GM10847 (cell line): ENCODE results near the gene ABHD1.

Experiments used
- POLR2A ChIP-seq: IDR thresholded peaks from 2 replicates; pipeline ENCODE4 v1.6.1; 2011; ENCODE audit not compliant: insufficient read length; ENCODE audit errors: extremely low read depth

Gene ABHD1

GRCh38 chr2:27084297-27085061, 39.1 kb upstream of the ABHD1 start:
- TF ChIP-seq POLR2A = no peak

- no peak for TF ChIP-seq POLR2A
Measured at GRCh38 chr2:27085062-27085672, 38.4 kb upstream of the ABHD1 start.

GRCh38 chr2:27085673-27086089, 37.9 kb upstream of the ABHD1 start:
- no peak for TF ChIP-seq POLR2A

- peak; percentile 48 for TF ChIP-seq POLR2A
Measured at GRCh38 chr2:27086090-27086723, 37.4 kb upstream of the ABHD1 start.

GRCh38 chr2:27086724-27087593, 36.7 kb upstream of the ABHD1 start, which contains the start of gene KHK:
KHK (plus strand) TSS chr2:27086772; CDS start chr2:27087260, 488 bp downstream.
- no peak for TF ChIP-seq POLR2A

GRCh38 chr2:27087823-27088410, 35.7 kb upstream of the ABHD1 start:
- no peak for TF ChIP-seq POLR2A

- TF ChIP-seq POLR2A = no peak
Measured at GRCh38 chr2:27088634-27089033, 35.0 kb upstream of the ABHD1 start.

GRCh38 chr2:27089111-27089954, 34.3 kb upstream of the ABHD1 start:
- no peak for TF ChIP-seq POLR2A

GRCh38 chr2:27091746-27092695, 31.6 kb upstream of the ABHD1 start:
- no peak for TF ChIP-seq POLR2A

- no peak for TF ChIP-seq POLR2A
Measured at GRCh38 chr2:27092696-27093429, 30.8 kb upstream of the ABHD1 start.

- TF ChIP-seq POLR2A = no peak
Measured at GRCh38 chr2:27093430-27094352, 29.9 kb upstream of the ABHD1 start.

GRCh38 chr2:27094353-27094984, 29.1 kb upstream of the ABHD1 start:
- no peak for TF ChIP-seq POLR2A
